ENCODE data around the gene ITGA3. TPM values are rescaled to one million over a fixed set of nuclear protein-coding genes. Genes with fewer than 3 reads are reported as not detected.

The ITGA3 gene
- total RNA-seq, 1 donor from 2014 or later: 289 TPM

GRCh38 chr17:50123649-50124349 is 67.9 kb downstream of the ITGA3 start:
- no peak for DNase-seq (ENCODE audit: low read depth)

GRCh38 chr17:50125420-50125997 is 69.6 kb downstream of the ITGA3 start:
- no peak for DNase-seq (ENCODE audit: low read depth)

GRCh38 chr17:50127697-50128361 is 71.9 kb downstream of the ITGA3 start:
- peak; percentile 45 for DNase-seq (ENCODE audit: low read depth)

GRCh38 chr17:50128441-50129352 is 72.8 kb downstream of the ITGA3 start:
- no peak for DNase-seq (ENCODE audit: low read depth)

- DNase-seq (ENCODE audit: low read depth): no peak
Observed at GRCh38 chr17:50129353-50129727, 73.4 kb downstream of the ITGA3 start.

- DNase-seq (ENCODE audit: low read depth): no peak
Observed at GRCh38 chr17:50129728-50130558, 74.0 kb downstream of the ITGA3 start, which contains the start of gene SAMD14. SAMD14 (minus strand) TSS chr17:50130160; CDS start chr17:50124959, 5,201 bp downstream.

- no peak for DNase-seq (ENCODE audit: low read depth)
Observed at GRCh38 chr17:50130559-50131305, 74.8 kb downstream of the ITGA3 start.

GRCh38 chr17:50132104-50132794 is 76.3 kb downstream of the ITGA3 start:
- DNase-seq (ENCODE audit: low read depth): no peak

- DNase-seq (ENCODE audit: low read depth): peak; percentile 84
Observed at GRCh38 chr17:50133028-50133768, 77.3 kb downstream of the ITGA3 start.

GRCh38 chr17:50133769-50134099 is 77.8 kb downstream of the ITGA3 start:
- no peak for DNase-seq (ENCODE audit: low read depth)

- no peak for DNase-seq (ENCODE audit: low read depth)
Observed at GRCh38 chr17:50134206-50135110, 78.5 kb downstream of the ITGA3 start.

- DNase-seq (ENCODE audit: low read depth): no peak
Observed at GRCh38 chr17:50135316-50136095, 79.6 kb downstream of the ITGA3 start.

- DNase-seq (ENCODE audit: low read depth): no peak
Observed at GRCh38 chr17:50136096-50136687, 80.3 kb downstream of the ITGA3 start.

- DNase-seq (ENCODE audit: low read depth): no peak
Observed at GRCh38 chr17:50137042-50137441, 81.1 kb downstream of the ITGA3 start.

GRCh38 chr17:50139185-50139783 is 83.4 kb downstream of the ITGA3 start:
- DNase-seq (ENCODE audit: low read depth): no peak

All from myocyte (in vitro differentiated cells).